RKO (cell line): ENCODE results near the gene FHL2.
"Not testable (repeated sequence)": the region's sequence is repeated elsewhere in the genome, so short reads cannot be mapped to it uniquely, and the experiment has no call there.

ENCODE experiments used
- DNase-seq: peaks from one replicate; pipeline ENCODE4 v3.0.0-alpha.2; 2016; ENCODE audit warnings: low spot score

FHL2 gene

GRCh38 chr2:105338020-105338385 lies 60.8 kb downstream of the FHL2 start:
- DNase-seq = peak; percentile 63

DNA sequence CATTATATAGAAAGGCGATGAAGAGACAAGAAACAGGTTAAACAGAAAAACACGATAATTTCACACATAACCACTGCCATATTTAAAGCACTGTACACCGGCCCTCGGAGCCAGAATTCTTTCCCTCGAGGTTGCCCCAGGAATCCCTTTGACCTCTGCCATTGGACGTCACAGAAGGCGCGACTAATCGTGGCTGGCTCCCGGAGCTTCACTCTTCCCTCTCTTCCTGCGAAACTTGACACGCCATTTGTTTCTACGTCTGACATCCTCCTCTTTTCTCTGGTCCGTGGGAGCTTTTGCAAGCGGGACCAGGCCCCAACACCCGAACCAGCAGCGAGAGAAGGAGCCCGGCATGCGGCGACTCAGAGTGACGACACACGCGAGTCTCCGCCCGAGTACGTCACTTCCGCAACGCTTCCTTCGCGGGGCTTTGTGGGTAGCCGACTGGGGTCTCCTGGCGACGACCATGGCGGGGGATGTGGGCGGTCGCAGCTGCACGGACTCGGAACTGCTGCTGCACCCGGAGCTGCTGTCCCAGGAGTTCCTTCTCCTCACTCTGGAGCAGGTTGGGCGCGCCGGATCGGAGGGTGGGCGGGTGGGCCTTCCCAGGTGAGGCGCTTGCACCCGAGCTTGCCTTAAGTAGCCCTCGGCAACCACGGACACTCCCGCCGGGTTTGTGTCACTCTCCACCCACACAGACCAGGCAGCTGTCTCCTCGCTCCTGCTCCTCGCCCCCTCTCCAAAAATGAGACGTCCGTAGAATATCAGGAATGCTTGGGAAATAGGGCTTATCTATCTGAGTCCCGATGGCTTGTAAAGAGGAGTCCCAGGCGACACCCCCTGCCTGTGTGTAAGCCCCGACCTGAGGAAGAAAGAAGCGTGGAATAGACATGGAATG lies 61.5 kb downstream of the FHL2 start, which contains the start of gene C2orf49:
C2orf49 (plus strand) TSS at position 419 of the 898 bp plus-strand sequence; CDS start at position 467, 48 bp downstream.
- DNase-seq = peak; percentile 86

DNA sequence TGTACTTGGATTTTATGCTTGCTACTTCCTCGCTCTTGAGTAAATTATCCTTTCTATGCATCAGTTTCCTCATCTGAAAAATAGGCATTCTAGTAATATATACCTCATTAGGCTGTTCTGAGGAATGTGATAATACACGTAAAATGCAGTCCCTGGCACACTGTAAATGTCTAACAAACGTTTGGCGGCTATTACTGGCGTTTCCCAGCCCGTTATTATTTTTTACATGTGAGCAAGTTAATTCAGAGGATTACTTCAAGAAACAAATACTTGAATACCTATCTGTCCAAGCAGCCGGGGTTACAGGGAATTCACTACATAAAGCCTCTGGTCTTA lies 62.1 kb downstream of the FHL2 start:
- DNase-seq = no peak

GRCh38 chr2:105335469-105335868 lies 63.4 kb downstream of the FHL2 start:
- no peak for DNase-seq

GRCh38 chr2:105334211-105334610 lies 64.6 kb downstream of the FHL2 start:
- no peak for DNase-seq

DNA sequence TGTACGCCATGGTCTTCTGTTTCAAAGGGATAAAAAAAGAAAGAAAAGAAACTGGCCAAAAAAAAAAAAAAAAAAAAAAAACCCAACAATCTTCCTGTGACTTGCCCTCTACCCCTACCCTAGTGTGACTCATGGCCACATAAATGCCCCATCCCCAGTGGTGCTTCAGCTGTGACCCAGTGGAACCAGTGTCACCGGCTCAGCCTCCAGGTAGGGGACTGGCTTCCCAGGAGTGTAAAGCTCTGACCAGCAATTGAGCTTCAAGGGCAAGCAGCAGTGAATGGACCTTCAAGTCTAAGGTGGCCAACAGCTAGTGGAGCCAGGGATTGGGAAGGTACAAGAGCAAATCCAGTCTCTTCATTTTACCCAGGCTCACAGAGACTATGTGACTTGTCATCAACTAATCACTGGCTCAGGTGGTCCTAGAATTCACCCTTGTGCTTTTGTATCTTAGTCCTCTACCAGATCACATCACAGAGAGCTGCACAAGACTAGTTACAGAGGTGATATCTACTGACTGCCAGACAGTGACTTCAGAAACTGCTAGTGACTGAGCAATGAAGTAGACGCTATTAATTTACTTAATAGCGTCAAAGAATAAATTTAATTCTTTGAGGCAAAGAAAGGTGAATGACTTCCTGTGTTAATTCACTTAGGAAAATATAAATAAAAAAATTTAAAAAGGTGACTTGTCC lies 68.0 kb downstream of the FHL2 start:
- DNase-seq = peak; percentile 45

DNA sequence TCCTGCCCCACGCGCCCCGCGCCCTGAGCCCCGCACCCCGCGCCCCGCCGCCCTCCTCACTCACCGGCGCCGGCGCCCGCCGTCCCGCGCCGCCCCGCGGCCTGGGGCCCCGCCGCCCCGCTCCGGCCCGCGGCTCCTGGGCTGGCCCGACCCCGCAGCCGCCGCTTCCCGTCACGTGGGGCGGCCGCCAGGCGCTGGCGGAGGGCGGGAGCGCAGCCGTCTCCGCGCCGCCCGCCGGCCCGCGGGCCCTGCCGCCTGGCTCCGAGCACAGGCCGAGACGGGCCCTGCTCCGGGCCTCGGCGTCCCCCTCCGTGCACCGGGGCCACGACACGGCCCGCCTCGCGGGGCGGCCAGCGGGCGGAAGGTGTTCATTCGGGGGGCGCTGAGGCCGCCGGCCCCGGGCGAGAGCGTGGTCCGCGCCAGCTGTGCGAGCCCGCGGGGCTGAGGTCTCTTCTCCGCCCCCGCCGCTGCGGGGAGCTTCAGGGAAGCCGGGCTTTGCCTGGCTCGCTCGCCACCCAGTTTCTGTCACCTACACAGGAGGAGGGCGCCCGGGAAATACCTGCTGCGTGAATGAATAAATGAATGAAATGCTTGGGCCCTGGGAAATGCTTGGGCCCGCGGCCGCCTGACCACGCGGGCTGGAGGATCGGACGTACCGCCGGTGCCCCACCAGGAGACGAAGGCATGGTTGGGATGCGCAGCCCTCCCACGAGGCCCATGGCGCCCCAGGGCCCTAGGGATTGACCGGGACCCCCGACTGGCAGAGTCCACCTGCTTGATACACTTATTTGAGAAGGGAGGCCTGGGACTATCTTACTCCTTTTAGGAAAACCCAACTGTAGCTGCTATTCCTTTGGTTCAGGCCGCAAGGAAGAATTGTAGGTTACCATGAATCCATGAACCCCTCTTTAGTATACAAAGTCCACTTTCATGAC lies 69.0 kb downstream of the FHL2 start, which contains the start of gene TGFBRAP1:
TGFBRAP1 (minus strand) TSS at position 175 of the 935 bp plus-strand sequence. CDS start 21,434 bp downstream, outside the sequence.
- DNase-seq = peak; percentile 49

DNA sequence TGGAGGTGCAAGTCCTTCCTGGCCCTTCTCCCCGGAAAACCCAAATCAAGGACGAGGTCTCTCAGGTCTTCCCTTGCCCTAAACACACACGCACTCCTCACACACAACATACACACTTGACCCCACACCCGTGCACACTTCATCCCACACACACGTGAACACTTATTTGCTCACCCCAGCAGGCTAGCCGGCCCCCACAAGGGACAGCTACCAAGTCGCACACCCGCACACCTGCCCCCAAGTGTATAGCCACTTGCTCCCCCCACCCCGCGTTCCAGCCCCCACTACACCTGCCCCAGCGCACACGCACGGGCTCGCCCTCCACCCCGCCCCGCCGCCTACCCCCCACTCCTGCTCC lies 69.7 kb downstream of the FHL2 start:
- DNase-seq = no peak

- DNase-seq = peak; percentile 32
Measured at GRCh38 chr2:105328281-105329196, 70.3 kb downstream of the FHL2 start.

GRCh38 chr2:105327690-105328089 lies 71.2 kb downstream of the FHL2 start:
- DNase-seq = no peak

DNA sequence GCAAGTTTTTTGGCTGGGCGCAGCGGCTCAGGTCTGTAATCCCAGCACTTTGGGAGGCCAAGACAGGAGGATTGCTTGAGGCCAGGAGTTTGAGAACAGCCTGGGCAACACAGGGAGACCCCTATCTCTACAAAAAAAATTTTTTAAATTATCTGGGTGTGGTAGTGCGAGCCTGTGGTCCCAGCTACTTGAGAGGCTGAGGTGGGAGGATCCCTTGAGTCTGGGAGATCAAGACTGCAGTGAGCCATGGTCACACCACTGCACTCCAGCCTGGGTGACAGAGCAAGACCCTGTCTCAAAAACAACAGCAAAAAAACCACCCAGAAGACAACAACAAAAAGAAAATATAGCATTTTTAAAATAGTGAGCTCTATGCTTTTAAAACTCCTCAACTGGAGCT lies 71.6 kb downstream of the FHL2 start:
- DNase-seq = not testable (repeated sequence)

- no peak for DNase-seq
Measured at GRCh38 chr2:105325389-105325963, 73.4 kb downstream of the FHL2 start.

- no peak for DNase-seq
Measured at GRCh38 chr2:105324732-105325131, 74.1 kb downstream of the FHL2 start.

DNA sequence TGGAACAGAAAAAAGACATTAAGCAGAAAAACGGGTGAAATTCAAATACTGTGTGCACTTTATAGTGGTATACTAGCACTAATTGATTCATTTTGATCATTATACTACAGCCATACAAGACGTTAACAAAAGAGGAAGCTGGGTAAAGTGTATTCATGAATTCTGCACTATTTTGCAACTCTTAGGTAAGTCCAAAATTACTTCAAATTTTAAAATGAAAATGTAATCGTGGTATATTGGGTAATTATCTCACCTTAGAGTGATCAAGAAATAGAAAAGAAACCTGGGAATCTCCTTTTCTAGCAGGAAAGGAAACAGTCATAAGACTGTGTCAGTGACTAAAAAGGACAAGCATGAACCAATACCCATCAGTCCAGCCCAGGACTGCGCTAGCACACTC lies 74.8 kb downstream of the FHL2 start:
- no peak for DNase-seq

DNA sequence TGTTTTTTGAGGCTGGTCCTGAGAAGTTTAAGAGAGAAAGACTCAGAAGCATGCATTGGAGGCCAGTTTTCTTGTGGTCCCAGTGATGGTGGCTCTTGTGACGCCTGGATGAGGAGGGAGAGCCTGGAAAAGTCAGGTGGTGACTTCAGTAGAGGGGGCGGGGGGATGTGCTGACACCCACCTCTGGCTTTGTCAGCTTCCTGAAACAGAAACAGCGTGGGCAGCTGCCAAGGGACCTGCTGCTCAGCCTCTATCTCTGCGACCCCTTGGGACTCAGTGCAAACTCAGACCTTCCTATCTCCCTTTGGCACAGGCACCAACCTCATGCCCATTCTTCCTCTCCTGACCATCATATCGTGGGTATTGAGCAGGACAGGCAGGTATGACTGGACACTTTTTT lies 75.7 kb downstream of the FHL2 start:
- no peak for DNase-seq

- no peak for DNase-seq
Measured at GRCh38 chr2:105321875-105322646, 76.8 kb downstream of the FHL2 start.

GRCh38 chr2:105320651-105321215 lies 78.1 kb downstream of the FHL2 start:
- no peak for DNase-seq

DNA sequence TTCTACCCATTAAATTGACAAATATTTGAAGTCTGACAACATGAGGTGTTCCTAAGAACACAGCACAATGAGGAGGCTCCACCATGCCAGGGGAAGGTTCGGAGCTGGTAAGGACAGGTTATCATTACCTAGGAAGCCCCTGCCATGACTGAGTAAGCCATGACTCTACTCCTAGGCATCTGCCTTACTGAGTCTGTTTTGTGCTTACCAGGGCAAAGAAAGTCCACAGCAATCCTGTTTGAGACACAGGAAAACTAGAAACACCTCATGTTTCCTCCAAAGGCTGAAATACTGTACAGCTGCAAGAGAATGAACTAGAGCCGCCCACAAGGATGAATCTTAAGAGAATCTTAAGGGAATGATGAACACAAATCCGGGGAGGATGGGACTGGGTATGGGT lies 80.9 kb downstream of the FHL2 start:
- DNase-seq = no peak

- DNase-seq = no peak
Measured at GRCh38 chr2:105315314-105315713, 83.5 kb downstream of the FHL2 start.

- DNase-seq = no peak
Measured at GRCh38 chr2:105313877-105314276, 85.0 kb downstream of the FHL2 start.
